DOHH2 (cell line): ENCODE results near the gene GNAT3.

Experiments
- H3F3A ChIP-seq: fragments of 200-600 bp; sonication (generic), shearing (Covaris generic); 2 replicates; pipeline ENCODE4 v1.6.0; 2016; ENCODE audit warnings: antibody characterized with exemption, mild to moderate bottlenecking; ENCODE audit not compliant: control insufficient read depth, insufficient read depth
- H3K27ac ChIP-seq: fragments of 200-600 bp; sonication (generic); 2 replicates; pipeline ENCODE4 v1.5.1; 2014; ENCODE audit warnings: low read depth, mild to moderate bottlenecking, low read length, moderate library complexity
- H3K27me3 ChIP-seq: fragments of 200-600 bp; sonication (generic); 2 replicates; pipeline ENCODE4 v1.6.1; 2014; ENCODE audit warnings: mild to moderate bottlenecking, low read length, mixed read lengths; ENCODE audit not compliant: control insufficient read depth
- H3K36me3 ChIP-seq: fragments of 200-600 bp; sonication (generic); 2 replicates; pipeline ENCODE4 v1.6.1; 2014; ENCODE audit warnings: mild to moderate bottlenecking, low read length, moderate library complexity, mixed read lengths; ENCODE audit not compliant: control insufficient read depth
- H3K4me1 ChIP-seq: fragments of 200-600 bp; sonication (generic); 2 replicates; pipeline ENCODE4 v1.6.1; 2014; ENCODE audit warnings: mild to moderate bottlenecking, low read length, mixed read lengths; ENCODE audit not compliant: control insufficient read depth
- H3K4me2 ChIP-seq: fragments of 200-600 bp; sonication (generic); 2 replicates; pipeline ENCODE4 v1.6.0; 2014; ENCODE audit warnings: mild to moderate bottlenecking, low read length, moderate library complexity
- H3K4me3 ChIP-seq: fragments of 200-600 bp; sonication (generic); 2 replicates; pipeline ENCODE4 v1.5.1; 2014; ENCODE audit warnings: mild to moderate bottlenecking, low read length, mixed read lengths
- H3K79me2 ChIP-seq: fragments of 200-600 bp; sonication (generic); 2 replicates; pipeline ENCODE4 v1.6.1; 2014; ENCODE audit warnings: mild to moderate bottlenecking, low read length, mixed read lengths; ENCODE audit not compliant: control insufficient read depth
- H3K9me2 ChIP-seq: fragments of 200-600 bp; sonication (generic); replicated peaks from 2 replicates; pipeline ENCODE4 v1.6.1; 2014; ENCODE audit warnings: mild to moderate bottlenecking, low read length, mixed read lengths; ENCODE audit not compliant: control insufficient read depth
- H3K9me3 ChIP-seq: fragments of 200-600 bp; sonication (generic); 2 replicates; pipeline ENCODE4 v1.6.1; 2014; ENCODE audit warnings: antibody characterized with exemption, low read length, mixed read lengths; ENCODE audit not compliant: control insufficient read depth, insufficient read depth
- H4K20me1 ChIP-seq: fragments of 200-600 bp; sonication (generic); 2 replicates; pipeline ENCODE4 v1.6.0; 2014; ENCODE audit warnings: low read depth, mild to moderate bottlenecking, antibody characterized with exemption, low read length, moderate library complexity; ENCODE audit not compliant: control insufficient read depth, insufficient read depth
- EZH2phosphoT487 ChIP-seq: fragments of 200-600 bp; sonication (generic); IDR thresholded peaks from 2 replicates; pipeline ENCODE4 v1.6.1; 2017; ENCODE audit warnings: borderline replicate concordance, mild to moderate bottlenecking, antibody characterized with exemption, low read length, moderate library complexity, mixed read lengths
- TF ChIP-seq, protein P1 (sequence below): fragments of 200-600 bp; sonication (generic); IDR thresholded peaks from one replicate; pipeline ENCODE4 v1.5.1; 2014; ENCODE audit warnings: antibody characterized with exemption, mild to moderate bottlenecking, low read depth, low read length; ENCODE audit not compliant: poor library complexity, severe bottlenecking

Gene GNAT3

DNA sequence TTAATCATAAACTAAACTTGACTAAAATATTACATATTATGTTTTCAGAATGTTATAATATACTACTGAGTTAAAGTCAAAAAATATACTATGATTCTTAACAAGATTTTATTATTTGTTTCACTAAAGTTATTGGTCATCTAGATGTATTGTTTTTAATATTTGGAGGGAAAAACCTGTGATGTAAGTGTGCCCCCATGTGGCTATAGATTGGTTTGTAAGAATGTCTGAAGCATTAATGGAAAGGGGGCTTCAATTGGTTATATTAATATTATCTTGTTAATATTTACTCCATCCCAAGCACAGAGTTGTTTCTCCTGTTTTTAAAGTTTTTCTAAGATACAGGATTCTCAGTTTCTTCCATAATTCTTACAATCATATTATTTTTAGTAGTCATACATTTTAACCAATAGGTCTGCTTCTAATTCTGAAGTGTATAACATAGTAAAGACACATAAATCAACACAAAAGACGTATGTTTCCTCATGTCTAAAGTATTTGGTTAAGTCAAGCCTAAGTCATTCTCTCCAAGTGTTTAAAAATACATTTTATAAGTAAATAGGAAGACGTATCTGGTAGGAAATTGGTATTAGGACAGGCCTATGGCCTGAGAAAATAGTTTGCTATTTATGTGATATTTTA lies 58.0 kb downstream of the GNAT3 start:
- no peaks in the 10 kb centered on the region for H4K20me1 ChIP-seq
- no peaks in the 10 kb centered on the region for H3K36me3 ChIP-seq
- no peaks in the 10 kb centered on the region for H3K9me3 ChIP-seq
- H3K4me2 ChIP-seq, result no peak overlapping the region
- H3K4me1 ChIP-seq, result no peaks in the 10 kb centered on the region
- H3K9me2 ChIP-seq, result no peaks in the 10 kb centered on the region
- TF ChIP-seq EZH2phosphoT487, result no peak
- TF ChIP-seq, protein P1, sequence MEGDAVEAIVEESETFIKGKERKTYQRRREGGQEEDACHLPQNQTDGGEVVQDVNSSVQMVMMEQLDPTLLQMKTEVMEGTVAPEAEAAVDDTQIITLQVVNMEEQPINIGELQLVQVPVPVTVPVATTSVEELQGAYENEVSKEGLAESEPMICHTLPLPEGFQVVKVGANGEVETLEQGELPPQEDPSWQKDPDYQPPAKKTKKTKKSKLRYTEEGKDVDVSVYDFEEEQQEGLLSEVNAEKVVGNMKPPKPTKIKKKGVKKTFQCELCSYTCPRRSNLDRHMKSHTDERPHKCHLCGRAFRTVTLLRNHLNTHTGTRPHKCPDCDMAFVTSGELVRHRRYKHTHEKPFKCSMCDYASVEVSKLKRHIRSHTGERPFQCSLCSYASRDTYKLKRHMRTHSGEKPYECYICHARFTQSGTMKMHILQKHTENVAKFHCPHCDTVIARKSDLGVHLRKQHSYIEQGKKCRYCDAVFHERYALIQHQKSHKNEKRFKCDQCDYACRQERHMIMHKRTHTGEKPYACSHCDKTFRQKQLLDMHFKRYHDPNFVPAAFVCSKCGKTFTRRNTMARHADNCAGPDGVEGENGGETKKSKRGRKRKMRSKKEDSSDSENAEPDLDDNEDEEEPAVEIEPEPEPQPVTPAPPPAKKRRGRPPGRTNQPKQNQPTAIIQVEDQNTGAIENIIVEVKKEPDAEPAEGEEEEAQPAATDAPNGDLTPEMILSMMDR, result peak; percentile 40
- no peak overlapping the region for H3K4me3 ChIP-seq
- H3F3A ChIP-seq, result no peaks in the 10 kb centered on the region
- no peak overlapping the region for H3K27ac ChIP-seq
- no peaks in the 10 kb centered on the region for H3K79me2 ChIP-seq
- no peaks in the 10 kb centered on the region for H3K27me3 ChIP-seq

DNA sequence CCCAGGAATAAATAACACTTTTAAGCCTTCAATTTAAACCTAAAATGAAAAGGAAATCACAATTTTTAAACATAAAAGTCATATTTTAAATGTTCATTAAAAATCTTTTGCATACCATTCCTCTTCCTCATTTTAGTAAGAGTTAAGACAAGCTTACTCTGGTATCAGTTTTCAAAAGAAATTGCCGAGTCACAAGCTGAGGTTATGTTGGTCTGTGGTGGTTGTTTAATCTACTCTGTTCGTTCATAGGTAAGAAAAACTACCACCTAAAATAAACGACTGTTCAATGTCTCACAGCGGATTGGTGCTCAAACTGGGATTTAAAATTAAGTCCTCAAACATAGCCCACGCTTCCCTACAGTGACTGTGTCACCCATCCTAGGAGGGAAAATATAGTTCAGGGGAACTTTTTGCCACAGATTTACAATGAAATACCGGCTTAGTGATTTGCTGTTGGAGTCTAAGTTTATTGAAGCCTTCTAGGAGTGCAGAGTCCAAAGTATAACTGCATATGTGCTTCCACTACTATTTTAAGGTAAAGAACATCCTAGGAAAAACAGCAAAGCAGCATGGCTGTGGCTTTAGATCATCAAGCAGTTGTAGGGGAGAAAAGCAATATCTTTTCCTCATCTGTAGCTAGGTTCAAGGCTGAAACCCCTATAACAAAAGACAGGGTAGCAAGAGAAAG lies 61.1 kb downstream of the GNAT3 start:
- no peaks in the 10 kb centered on the region for H3K36me3 ChIP-seq
- no peak overlapping the region for H3K4me2 ChIP-seq
- TF ChIP-seq EZH2phosphoT487, result no peak
- TF ChIP-seq, protein P1, result no peak

DNA sequence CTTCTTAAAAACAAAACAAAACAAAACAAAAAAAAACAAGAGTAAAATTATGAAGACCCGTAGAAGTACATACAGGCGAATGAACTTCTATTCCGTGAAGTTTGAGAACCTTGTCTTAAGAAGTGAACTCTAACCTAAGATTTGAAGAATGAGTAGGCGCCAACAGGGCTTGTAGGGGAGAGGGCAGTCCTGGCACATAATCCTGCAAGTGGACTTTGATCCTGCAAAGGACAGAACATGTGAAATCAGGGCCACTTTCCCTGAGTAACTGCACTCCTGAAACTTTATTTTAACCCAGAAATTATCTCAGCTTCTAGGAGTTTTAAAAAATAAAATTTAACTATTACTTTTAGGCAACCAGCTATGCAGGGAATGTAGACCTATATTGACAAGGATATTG lies 62.0 kb downstream of the GNAT3 start:
- H4K20me1 ChIP-seq, result no peaks in the 10 kb centered on the region
- no peaks in the 10 kb centered on the region for H3K79me2 ChIP-seq
- no peaks in the 10 kb centered on the region for H3K27me3 ChIP-seq
- H3K4me3 ChIP-seq, result no peak overlapping the region
- no peaks in the 10 kb centered on the region for H3K36me3 ChIP-seq
- H3K4me2 ChIP-seq, result no peak overlapping the region
- no peaks in the 10 kb centered on the region for H3K9me3 ChIP-seq
- H3K4me1 ChIP-seq, result no peaks in the 10 kb centered on the region
- no peak overlapping the region for H3K27ac ChIP-seq
- H3F3A ChIP-seq, result no peaks in the 10 kb centered on the region
- H3K9me2 ChIP-seq, result no peaks in the 10 kb centered on the region
- no peak for TF ChIP-seq EZH2phosphoT487
- TF ChIP-seq, protein P1, result no peak

More for the DNA sequence above, 61.1 kb downstream of the GNAT3 start:
- Histone ChIP-seq H3K4me3 (no peak overlapping the region), H4K20me1 (no peaks in the 10 kb centered on the region), H3K27me3 (no peaks in the 10 kb centered on the region), H3K27ac (no peak overlapping the region), H3K9me3 (no peaks in the 10 kb centered on the region), H3K9me2 (no peaks in the 10 kb centered on the region), H3K4me1 (no peaks in the 10 kb centered on the region), H3K79me2 (no peaks in the 10 kb centered on the region), H3F3A (no peaks in the 10 kb centered on the region)
